Activated CD8-positive, alpha-beta memory T cell treated with anti-CD3 and anti-CD28 coated beads, Interleukin-2, amount 50 U/mL, for 4 hours (primary cell): ENCODE measurements around the gene CPVL.

Experiments used
- DNase-seq: peaks from one replicate; pipeline ENCODE4 v3.0.0-alpha.2; 2020

CPVL gene

DNA sequence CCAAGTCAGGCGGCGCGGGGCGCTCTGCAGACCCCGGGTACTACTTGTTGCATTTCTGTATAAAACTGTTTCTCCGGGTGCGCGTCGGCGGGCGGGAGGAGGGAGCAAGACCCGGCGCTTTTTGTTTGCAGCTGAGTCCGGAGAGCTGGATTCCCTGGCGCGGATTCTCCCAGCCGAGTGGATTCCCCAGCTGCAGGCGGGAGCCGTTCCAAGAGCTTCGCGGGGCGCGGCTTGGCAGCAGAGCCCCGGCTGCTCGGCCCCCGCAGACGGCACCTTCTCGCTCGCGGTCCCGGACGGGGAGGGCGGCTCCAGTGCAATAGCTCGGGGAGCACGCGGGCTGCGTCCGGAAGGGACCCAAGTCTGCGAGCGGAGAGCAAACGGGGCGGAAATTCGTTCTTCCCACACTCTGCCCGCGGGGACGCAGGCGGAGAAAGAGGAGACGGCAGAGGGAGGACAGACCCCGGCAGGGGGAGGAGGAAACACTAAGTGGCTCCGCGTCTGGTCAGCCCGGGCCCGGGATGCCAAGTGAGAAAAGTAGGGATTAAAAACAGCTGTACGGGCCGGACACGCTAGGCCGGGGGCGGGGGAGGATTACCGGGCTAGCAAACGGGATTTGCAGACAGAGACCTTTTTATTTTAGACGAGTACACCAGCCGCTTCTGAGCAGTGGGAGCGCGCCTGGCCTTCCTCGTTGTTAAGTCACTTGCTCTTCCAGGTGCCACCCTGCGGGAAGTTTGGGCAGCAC is 187.9 kb downstream of the CPVL start, which contains the start of gene TRIL:
Gene TRIL (minus strand): TSS at position 96 of the 745 bp plus-strand sequence. CDS start 284 bp downstream, outside the sequence.
- DNase-seq: no peak

DNA sequence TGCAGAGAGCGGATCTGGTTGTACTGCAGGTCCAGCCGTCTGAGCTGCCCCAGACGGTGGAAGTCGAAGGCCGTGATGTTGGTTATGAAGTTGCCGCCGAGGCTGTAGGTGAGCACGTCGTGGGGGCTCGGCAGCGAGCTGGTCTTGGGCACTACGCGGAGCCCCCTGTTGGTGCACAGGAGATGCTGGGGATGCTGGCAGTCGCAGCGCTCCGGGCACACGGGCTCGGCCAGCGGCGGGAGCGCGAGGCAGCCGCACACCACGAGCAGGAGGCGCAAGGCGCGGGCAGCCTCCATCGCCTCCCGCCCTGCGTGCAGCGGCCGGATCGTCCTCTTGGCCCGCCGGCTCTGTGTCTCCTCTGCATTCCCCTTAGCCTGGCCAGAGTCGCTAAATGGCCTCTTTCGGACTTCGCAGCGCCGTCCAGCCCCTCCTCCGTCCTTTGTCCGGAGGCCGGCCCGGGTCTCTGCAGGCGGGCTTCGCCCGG is 188.5 kb downstream of the CPVL start:
- DNase-seq: no peak

DNA sequence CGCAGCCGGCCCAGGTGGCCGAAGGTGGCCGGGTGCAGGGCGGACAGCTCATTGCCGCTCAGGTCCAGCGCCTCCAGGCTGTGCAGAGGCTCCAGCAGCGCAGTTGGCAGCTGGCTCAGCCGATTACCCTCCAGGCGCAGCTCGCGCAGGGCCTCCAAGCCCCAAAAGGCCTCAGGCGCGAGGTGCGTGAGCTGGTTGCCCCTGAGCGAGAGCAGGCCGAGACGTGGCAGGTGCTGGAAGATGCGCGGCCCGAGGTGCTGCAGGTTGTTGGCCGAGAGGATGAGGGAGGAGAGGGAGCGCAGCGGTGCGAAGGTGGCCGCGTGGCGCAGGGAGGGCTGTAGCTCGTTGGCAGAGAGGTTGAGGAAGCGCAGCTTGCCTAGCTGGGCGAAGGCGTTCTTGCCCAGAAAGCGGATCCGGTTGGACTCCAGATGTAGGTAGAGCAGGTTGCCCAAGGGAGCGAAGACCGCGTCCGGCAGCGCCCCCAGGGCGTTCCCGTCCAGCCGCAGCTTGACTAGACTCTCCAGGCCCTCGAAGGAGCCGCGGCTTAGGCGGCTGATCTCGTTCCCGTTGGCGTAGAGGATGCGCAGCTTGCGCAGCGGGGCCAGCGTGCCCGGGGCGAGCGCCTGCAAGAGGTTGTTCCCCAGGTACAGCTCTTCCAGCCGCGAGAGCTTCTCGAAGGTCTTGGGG is 189.1 kb downstream of the CPVL start:
- peak; percentile 15 for DNase-seq

DNA sequence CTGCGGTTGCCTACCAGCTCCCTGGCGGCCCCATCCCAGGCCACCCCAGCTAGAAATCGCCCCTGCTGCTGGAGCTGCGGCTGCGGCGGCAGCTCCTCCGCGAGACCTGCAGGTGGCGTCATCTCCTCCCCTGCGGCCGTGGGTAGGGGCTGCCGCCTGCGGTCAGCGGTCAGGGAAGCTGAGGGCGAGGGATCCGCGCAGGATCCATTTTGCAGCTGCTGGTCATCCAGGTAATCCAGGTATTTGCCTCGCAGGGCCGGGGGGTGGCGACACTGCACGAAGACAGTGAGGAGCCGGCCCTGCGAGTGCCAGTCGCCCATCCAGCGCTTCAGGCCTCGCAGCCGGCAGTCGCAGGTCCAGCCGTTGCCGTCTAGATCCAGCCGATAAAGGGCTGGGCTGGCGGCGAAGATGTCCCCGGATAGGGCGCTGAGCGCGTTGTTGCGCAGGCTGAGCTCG is 189.7 kb downstream of the CPVL start:
- peak; percentile 15 for DNase-seq

DNA sequence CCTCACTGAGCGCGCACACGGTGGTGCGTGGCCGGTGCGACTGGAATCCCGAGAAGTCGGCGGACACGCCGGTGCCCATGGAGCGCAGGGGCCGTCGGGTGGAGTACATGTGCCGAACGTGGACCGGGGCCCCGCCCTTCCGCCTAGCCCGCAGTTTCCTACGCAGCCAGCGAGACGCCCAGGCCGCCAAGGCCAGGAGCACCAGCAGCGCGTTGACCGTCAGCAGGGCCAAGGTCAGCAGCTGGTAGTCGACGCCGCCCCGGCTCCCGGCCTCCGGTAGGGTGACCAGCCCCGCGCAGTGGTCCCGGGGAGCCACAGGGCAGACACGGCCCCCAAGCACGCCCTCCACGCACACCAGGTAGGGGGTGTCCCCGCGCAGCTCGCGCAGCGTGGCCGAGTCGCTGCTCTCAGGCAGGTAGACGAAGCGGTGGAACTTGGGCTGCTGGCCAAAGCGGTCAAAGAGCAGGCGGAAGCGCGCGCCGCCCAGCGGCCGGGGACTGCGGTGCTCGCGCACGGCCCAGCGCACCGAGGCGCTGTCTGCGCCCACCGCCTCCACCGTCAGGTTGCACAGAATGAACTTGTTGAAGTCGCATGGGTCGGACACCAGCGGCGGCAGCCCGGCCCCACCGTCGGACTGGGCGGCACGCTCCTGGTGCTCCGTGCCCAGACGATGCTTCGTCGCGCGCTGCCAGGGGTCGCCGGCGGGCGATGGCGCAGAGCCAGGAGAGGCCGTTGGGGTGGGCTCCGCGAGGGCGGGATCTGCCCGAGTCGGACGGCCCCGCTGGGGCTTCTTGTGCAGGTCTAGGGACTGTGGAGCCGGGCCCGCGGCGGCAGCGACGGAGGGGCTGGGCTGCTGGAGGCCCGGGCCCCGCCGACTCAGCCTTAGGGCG is 190.4 kb downstream of the CPVL start:
- DNase-seq: peak; percentile 15

DNA sequence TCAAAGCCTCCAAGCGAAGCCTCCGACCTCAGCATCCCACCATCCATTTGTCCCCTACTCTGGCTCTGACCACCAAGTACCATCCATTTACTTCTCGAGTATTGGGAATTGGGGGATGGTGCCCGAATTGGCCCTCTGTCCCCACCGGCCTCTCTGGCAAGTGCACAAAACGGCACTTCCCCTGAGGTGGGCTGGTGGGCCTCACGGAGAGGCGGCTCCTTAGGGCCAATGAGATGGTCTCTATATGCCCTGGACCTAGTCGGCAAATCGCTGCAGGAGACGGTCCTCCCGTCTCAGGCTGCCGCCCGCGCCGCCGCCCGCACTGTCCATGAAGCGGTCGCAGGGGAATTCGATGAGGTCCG is 191.0 kb downstream of the CPVL start:
- no peak for DNase-seq

DNA sequence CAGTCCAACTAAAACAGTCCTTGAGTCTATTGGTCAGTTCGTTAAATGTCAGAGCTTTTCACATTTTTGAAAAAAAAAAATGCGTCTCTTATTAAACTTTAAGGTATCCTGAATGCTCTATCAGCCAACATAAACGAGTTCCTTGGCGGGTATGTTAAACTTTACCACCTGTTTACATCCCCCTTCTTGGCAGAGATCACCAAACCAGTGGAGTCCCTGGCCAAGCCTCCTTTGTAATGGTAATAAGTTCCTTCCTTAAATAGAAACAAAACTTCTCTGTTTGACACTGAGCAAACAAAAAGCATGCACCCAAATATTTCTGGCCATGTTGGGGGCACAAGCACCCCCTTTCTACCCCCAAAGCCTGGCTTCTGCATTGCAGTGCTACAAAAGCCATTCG is 191.4 kb downstream of the CPVL start:
- DNase-seq: no peak

DNA sequence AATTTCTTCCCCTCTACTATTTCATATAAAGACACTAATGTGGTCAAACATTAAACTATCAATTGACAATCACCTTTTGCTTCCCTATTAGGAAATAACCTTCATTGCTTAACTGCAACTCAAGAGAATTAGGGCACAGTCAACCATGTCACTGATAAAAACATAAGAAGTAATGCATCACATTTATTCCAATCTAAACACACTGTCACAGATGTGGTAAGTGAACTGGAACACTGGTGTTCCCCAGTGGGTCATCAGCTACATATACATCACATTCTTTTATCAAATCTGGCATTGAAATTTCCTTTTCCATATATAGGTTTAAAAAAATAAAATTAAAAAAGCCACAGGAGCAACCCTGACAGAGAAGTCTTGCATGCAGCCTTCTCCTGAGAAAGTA is 191.9 kb downstream of the CPVL start:
- DNase-seq: no peak

DNA sequence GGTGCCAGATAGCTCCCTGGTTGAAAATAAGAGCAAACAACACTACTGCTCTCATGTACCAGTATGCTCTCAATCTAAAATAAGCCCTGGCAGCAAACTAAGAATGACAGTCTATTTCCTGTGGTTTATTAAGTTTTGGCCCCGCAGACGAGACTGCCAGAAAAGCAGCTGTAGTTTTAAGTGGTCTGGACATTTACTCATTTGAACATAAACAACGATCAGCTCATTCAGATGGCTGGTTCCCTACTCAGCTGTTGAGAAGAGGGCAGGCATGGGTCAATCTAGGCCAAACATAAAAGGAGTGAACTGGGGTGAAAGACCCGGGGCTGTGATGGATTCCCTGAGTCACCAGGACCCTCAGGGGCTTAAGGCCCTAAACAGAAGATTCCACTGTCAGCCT is 192.7 kb downstream of the CPVL start:
- DNase-seq: no peak
